Panc1 (cell line): ENCODE data around the gene ATXN2.

Experiments
- POLR2AphosphoS5 ChIP-seq: IDR thresholded peaks from 2 replicates; pipeline ENCODE4 v1.6.1; 2012; ENCODE audit warnings: mild to moderate bottlenecking, low read depth, low read length, moderate library complexity
- TF ChIP-seq, protein P1 (sequence below): fragments of 450-650 bp; IDR thresholded peaks from 2 replicates; pipeline ENCODE4 v1.5.1; 2017; ENCODE audit warnings: mild to moderate bottlenecking

GRCh38 chr12:111645433-111645832 is 46.3 kb upstream of the ATXN2 start:
- TF ChIP-seq, protein P1, sequence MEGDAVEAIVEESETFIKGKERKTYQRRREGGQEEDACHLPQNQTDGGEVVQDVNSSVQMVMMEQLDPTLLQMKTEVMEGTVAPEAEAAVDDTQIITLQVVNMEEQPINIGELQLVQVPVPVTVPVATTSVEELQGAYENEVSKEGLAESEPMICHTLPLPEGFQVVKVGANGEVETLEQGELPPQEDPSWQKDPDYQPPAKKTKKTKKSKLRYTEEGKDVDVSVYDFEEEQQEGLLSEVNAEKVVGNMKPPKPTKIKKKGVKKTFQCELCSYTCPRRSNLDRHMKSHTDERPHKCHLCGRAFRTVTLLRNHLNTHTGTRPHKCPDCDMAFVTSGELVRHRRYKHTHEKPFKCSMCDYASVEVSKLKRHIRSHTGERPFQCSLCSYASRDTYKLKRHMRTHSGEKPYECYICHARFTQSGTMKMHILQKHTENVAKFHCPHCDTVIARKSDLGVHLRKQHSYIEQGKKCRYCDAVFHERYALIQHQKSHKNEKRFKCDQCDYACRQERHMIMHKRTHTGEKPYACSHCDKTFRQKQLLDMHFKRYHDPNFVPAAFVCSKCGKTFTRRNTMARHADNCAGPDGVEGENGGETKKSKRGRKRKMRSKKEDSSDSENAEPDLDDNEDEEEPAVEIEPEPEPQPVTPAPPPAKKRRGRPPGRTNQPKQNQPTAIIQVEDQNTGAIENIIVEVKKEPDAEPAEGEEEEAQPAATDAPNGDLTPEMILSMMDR: no peak
- TF ChIP-seq POLR2AphosphoS5: no peak
